ENCODE measurements around the gene RNF31. TPM values are rescaled to one million over a fixed set of nuclear protein-coding genes. Genes with fewer than 3 reads are reported as not detected.

Gene RNF31
- total RNA-seq, 2 donors from 2014 or later: 75.5 to 82.9 TPM

DNA sequence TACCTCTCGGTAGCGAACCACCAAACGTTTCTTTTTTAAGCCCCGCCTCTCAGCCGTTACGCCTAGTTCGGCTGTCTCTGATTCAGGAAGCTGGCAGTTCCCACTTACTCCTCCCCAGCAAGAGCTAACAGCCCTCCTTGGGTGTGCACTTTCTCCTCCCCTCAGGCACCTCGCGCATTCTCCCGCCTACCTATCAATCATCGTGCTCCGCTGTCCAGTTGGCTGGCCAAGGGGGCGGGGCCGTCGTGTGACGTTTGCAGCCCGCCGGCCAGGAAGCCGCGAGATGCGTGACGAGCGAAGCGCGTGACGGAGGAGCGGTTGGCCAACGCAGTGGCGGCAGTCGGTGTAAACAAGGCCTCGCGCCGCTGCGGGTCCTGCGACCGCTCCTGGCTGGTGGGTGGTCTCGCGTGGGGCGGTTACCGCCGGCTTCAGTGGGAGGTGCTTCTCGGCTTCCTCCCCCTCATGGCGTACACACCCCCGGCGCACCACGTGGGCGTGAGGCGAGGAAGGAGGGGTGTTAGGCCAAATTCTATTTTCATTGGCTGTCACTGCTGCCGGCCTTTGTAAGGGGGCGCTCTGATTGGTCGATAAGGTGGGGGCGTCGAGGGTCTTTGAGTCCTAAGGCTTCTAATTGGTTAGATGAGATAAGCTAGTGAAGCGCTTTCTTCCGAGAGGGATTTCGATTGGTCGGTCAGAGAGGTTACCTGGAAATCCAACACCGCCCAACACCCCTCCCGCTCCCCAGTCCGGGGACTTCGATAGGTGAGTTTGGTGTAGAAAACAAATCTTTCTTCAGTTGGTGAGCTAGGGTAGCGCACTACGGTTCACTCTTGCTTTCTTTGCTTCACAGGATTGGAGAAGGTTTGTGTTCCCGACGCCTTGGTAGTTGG is 32.5 kb upstream of the RNF31 start, which contains the start of the genes DCAF11 and NRL:
Gene DCAF11, plus strand, starts transcription at position 246 of the 890 bp plus-strand sequence. CDS start 818 bp downstream, outside the sequence.
Gene NRL, minus strand, starts transcription at position 418 of the 890 bp plus-strand sequence. CDS start 32,101 bp downstream, outside the sequence.
- peak within 1 kb of the TSS; percentile 94 for H3K4me3 ChIP-seq (ENCODE audit: low read length)
- Mint-ChIP-seq H3K27ac (peak within 1 kb of the TSS; percentile 99), H3K36me3 (ENCODE audit: low read depth) (peaks cover 28% of the 10 kb centered on the region), H3K9me3 (no peaks in the 10 kb centered on the region), H3K27me3 (ENCODE audit: insufficient read depth) (no peaks in the 10 kb centered on the region), H3K4me3 (peak within 1 kb of the TSS; percentile 87), H3K4me1 (peaks cover 15% of the 10 kb centered on the region)
- peak; percentile 99 for DNase-seq
- H3K4me1 ChIP-seq (ENCODE audit: control insufficient read depth, insufficient read depth, low read length): no peaks in the 10 kb centered on the region
- 0% methylated on average over 17 to 65 of the region's 65 CpGs for WGBS, 2 experiments (ENCODE audit: insufficient coverage in 1 of 2, insufficient read length in 1 of 2)
- H3K9ac ChIP-seq (ENCODE audit: extremely low read depth, low read length, poor library complexity, severe bottlenecking): peak within 1 kb of the TSS; percentile 78
- H3K36me3 ChIP-seq (ENCODE audit: control insufficient read depth, insufficient read depth, low read length): peaks cover 32% of the 10 kb centered on the region
- H3K27me3 ChIP-seq (ENCODE audit: control insufficient read depth, insufficient read depth, low read length, poor library complexity, severe bottlenecking): no peaks in the 10 kb centered on the region
- H3K9me3 ChIP-seq (ENCODE audit: control insufficient read depth, low read length): no peaks in the 10 kb centered on the region
- peak within 1 kb of the TSS; percentile 90 for H3K27ac ChIP-seq (ENCODE audit: low read depth, low read length)
- TF ChIP-seq, protein P1, sequence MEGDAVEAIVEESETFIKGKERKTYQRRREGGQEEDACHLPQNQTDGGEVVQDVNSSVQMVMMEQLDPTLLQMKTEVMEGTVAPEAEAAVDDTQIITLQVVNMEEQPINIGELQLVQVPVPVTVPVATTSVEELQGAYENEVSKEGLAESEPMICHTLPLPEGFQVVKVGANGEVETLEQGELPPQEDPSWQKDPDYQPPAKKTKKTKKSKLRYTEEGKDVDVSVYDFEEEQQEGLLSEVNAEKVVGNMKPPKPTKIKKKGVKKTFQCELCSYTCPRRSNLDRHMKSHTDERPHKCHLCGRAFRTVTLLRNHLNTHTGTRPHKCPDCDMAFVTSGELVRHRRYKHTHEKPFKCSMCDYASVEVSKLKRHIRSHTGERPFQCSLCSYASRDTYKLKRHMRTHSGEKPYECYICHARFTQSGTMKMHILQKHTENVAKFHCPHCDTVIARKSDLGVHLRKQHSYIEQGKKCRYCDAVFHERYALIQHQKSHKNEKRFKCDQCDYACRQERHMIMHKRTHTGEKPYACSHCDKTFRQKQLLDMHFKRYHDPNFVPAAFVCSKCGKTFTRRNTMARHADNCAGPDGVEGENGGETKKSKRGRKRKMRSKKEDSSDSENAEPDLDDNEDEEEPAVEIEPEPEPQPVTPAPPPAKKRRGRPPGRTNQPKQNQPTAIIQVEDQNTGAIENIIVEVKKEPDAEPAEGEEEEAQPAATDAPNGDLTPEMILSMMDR (conservative IDR thresholded peaks at IDR 0.05): no peak

DNA sequence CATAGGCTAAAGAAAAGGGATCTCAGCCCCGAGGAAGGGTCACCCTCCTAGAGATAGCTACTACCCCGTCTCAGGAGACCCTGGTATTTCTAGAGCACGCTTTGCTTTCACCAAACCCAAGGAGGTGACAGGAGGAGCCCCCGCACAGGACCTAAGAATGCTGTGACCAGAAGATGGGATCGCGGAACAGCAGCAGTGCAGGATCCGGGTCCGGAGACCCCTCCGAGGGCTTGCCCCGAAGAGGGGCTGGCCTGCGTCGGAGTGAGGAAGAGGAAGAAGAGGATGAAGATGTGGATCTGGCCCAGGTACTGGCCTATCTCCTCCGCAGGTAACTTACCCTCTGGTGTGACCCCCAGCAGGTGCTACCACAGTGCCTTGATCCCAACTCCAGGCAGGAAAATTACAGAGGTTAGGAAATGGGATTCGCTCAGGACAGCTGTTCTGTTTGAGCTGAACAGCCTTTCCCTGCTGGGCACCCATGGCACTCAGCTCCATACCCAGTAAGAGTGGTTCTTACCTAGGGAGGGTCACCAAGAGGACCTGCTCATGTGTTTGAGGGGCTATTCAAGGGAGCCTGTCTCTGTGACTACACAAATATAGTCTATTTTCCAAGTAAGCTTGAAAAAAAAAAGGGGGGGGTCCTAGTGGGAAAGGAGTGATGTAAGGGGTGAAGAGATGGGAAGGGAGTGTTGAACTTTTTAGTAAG is 31.7 kb upstream of the RNF31 start:
- Histone ChIP-seq H3K9me3 (ENCODE audit: control insufficient read depth, low read length) (no peaks in the 10 kb centered on the region), H3K27me3 (ENCODE audit: control insufficient read depth, insufficient read depth, low read length, poor library complexity, severe bottlenecking) (no peaks in the 10 kb centered on the region), H3K4me3 (ENCODE audit: low read length) (peak overlapping the region; percentile 94), H3K36me3 (ENCODE audit: control insufficient read depth, insufficient read depth, low read length) (peaks cover 34% of the 10 kb centered on the region), H3K27ac (ENCODE audit: low read depth, low read length) (no peak overlapping the region), H3K4me1 (ENCODE audit: control insufficient read depth, insufficient read depth, low read length) (no peaks in the 10 kb centered on the region), H3K9ac (ENCODE audit: extremely low read depth, low read length, poor library complexity, severe bottlenecking) (peak overlapping the region; percentile 54)
- H3K4me1 Mint-ChIP-seq: peaks cover 15% of the 10 kb centered on the region
- H3K27ac Mint-ChIP-seq: peak overlapping the region; percentile 99
- peaks cover 31% of the 10 kb centered on the region for H3K36me3 Mint-ChIP-seq (ENCODE audit: low read depth)
- 9 to 12% methylated on average over 11 to 14 of the region's 14 CpGs for WGBS, 2 experiments (ENCODE audit: insufficient coverage in 1 of 2, insufficient read length in 1 of 2)
- H3K27me3 Mint-ChIP-seq (ENCODE audit: insufficient read depth): no peaks in the 10 kb centered on the region
- H3K4me3 Mint-ChIP-seq: peak overlapping the region; percentile 87
- TF ChIP-seq, protein P1 (conservative IDR thresholded peaks at IDR 0.05): no peak
- no peaks in the 10 kb centered on the region for H3K9me3 Mint-ChIP-seq
- DNase-seq: no peak

DNA sequence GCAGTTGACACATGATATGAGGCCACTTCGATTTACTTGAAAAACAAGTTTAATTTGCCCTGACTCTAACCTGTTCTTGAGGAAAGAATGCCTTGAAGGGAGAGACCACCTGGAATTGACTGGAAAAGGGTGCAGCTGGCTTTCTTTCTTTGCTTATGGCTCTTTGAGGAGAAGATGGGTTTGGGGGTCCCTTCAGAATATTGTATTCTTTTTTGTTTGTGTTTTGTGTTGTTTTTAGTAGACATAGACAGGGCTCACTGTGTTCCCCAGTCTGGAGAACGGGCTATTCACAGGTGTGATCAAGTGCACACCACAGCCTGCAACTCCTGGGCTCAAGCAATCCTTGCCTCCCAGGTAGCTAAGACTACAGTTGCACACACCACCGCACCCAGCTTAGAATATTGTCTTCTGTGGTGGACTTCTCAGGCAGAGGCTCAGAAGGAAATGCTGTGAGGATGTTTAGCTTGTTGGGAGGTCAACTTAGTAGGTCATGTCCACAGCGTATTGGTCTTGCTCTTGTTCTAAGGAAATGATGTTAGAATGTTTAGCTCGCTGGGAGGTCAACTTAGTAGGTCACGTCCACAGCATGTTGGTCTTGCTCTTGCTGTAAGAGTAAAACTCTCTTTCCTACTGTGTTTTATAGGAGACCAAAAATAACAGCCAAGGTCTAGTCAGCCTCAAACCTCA is 31.0 kb upstream of the RNF31 start:
- peaks cover 15% of the 10 kb centered on the region for H3K4me1 Mint-ChIP-seq
- H3K9ac ChIP-seq (ENCODE audit: extremely low read depth, low read length, poor library complexity, severe bottlenecking): no peak overlapping the region
- H3K27ac ChIP-seq (ENCODE audit: low read depth, low read length): no peak overlapping the region
- peaks cover 41% of the 10 kb centered on the region for H3K36me3 ChIP-seq (ENCODE audit: control insufficient read depth, insufficient read depth, low read length)
- no peaks in the 10 kb centered on the region for H3K9me3 ChIP-seq (ENCODE audit: control insufficient read depth, low read length)
- no peaks in the 10 kb centered on the region for H3K27me3 ChIP-seq (ENCODE audit: control insufficient read depth, insufficient read depth, low read length, poor library complexity, severe bottlenecking)
- H3K27me3 Mint-ChIP-seq (ENCODE audit: insufficient read depth): no peaks in the 10 kb centered on the region
- no peaks in the 10 kb centered on the region for H3K9me3 Mint-ChIP-seq
- DNase-seq: no peak
- no peaks in the 10 kb centered on the region for H3K4me1 ChIP-seq (ENCODE audit: control insufficient read depth, insufficient read depth, low read length)
- peak overlapping the region; percentile 94 for H3K4me3 ChIP-seq (ENCODE audit: low read length)
- TF ChIP-seq, protein P1 (conservative IDR thresholded peaks at IDR 0.05): no peak
- peaks cover 37% of the 10 kb centered on the region for H3K36me3 Mint-ChIP-seq (ENCODE audit: low read depth)
- H3K27ac Mint-ChIP-seq: no peak overlapping the region
- WGBS, 2 experiments (ENCODE audit: insufficient coverage in 1 of 2, insufficient read length in 1 of 2): 91 to 98% methylated on average over 4 to 6 of the region's 6 CpGs
- peak overlapping the region; percentile 87 for H3K4me3 Mint-ChIP-seq
